22Rv1 (cell line): ENCODE data around the gene NOXA1.

Experiments
- H3K27ac ChIP-seq: fragments of 450-650 bp; 2 replicates; pipeline ENCODE4 v1.5.1; 2017
- ZFX ChIP-seq: fragments of 450-650 bp; IDR thresholded peaks from 2 replicates; pipeline ENCODE4 v1.6.1; 2017; ENCODE audit warnings: antibody characterized with exemption, borderline replicate concordance
- TF ChIP-seq, protein P1 (sequence below): fragments of 450-650 bp; IDR thresholded peaks from 2 replicates; pipeline ENCODE4 v1.5.1; 2017; ENCODE audit warnings: mild to moderate bottlenecking

Gene NOXA1

DNA sequence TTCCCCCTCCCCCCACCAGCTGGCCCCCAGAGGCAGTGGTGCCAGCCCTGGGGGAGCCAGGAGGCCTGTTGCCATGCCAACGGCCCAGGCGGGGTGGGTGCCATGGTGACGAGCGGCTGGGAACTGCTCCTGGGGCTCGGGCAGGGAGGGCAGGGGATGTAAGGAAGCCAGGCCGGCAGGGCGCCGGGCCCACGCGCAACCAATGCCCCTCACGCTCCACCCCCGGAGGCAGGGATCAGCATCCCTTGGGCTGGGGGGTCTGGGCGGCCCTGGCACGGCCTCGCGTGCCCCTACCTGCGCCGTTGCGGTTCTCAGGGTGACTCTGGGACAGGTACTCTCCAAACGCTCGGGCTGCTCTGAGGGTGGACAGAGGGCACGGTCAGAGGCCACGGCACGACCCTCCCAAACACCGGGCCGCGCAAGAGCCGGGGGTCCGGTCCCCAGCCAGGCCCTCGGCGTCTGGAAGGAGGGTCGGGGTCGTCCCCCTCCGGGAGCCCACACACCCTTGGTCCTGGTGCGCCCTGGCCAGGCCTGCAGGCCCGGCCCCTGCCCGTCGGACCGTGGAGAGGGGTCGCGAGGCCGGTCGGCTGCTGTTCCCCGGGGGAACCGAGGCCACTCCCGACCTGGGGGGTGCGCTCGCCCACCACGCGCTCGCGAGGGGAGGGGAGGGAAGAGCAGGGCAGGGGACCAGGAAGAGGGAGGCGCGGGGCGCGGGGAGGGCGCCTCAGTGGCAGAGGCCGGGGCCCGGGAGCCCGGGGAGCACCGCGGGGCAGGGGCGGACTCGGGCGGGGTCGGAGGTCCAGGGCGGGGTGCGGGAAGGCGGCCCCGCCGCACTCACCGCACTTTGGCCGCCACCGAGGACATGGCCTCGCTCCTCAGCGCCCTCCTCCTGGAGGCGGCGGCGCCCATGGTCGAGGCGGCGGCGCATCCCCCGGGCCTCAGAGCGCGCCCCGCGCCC lies 35.3 kb downstream of the NOXA1 start:
- no peak for TF ChIP-seq ZFX
- TF ChIP-seq, protein P1, sequence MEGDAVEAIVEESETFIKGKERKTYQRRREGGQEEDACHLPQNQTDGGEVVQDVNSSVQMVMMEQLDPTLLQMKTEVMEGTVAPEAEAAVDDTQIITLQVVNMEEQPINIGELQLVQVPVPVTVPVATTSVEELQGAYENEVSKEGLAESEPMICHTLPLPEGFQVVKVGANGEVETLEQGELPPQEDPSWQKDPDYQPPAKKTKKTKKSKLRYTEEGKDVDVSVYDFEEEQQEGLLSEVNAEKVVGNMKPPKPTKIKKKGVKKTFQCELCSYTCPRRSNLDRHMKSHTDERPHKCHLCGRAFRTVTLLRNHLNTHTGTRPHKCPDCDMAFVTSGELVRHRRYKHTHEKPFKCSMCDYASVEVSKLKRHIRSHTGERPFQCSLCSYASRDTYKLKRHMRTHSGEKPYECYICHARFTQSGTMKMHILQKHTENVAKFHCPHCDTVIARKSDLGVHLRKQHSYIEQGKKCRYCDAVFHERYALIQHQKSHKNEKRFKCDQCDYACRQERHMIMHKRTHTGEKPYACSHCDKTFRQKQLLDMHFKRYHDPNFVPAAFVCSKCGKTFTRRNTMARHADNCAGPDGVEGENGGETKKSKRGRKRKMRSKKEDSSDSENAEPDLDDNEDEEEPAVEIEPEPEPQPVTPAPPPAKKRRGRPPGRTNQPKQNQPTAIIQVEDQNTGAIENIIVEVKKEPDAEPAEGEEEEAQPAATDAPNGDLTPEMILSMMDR = no peak
- peak overlapping the region; percentile 56 for H3K27ac ChIP-seq

DNA sequence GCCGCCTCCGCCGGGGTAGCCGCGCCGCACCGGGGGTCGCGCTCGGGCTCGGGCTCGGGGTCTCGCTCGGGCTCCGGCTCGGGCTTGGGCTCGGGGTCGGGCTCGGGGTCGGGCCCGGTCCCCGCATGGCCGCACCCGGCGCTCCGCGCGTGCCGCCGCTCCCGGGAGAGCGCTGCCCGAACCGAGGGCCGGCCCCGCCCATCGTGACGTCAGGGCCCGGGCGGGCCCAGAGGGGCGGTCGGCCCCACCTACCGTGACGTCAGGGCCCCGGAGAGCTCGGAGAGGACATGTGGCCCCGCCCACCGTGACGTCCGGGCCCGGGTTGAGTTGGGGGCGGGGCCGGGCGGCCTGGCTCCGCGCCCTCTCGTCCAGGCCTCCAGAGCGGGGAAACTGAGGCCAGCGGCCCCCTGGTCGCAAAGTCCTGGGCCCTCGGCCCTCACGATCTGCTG lies 36.0 kb downstream of the NOXA1 start, which contains the start of gene NSMF:
TSS of gene NSMF (minus strand) at position 183 of the 449 bp plus-strand sequence. CDS start 232 bp downstream, outside the sequence.
- TF ChIP-seq, protein P1 = no peak
- no peak for TF ChIP-seq ZFX
- H3K27ac ChIP-seq = peak within 1 kb of the TSS; percentile 56

DNA sequence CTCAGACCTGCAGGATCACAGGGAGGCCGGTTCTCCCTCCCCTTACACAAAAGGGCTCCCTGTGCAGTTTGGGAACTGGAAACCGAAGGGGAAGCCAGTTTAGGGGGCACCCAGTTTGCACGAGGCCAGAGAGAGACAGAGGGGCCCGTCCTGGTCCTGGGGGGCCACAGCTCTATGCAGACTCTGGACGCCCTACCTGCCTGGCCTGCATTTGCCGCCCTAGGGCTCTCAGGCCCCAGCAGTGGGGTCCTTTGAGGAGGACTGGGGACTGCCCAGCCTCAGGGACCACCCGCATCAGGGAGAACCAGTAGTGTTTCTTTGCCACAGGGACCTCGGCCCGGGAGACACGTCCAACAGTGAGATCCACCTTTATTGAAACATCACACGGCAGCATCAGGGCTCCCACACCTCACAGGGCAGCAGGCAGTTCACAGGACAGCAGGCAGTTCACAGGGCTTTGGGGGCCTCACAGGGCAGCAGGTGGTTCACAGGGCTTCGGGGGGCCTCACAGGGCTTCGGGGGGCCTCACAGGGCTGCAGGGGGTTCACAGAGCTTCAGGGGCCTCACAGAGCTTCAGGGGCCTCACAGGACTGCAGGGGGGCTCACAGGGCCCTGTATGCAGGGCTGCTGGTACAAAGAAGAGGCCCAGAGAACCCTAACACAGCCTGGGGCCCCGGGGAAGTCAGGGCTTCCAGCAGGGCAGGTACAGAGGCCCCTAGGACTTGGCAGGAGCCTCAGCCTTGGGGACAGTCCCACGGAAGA lies 36.6 kb downstream of the NOXA1 start:
- H3K27ac ChIP-seq = peak overlapping the region; percentile 56; the same call in 1 of the 2 replicates

DNA sequence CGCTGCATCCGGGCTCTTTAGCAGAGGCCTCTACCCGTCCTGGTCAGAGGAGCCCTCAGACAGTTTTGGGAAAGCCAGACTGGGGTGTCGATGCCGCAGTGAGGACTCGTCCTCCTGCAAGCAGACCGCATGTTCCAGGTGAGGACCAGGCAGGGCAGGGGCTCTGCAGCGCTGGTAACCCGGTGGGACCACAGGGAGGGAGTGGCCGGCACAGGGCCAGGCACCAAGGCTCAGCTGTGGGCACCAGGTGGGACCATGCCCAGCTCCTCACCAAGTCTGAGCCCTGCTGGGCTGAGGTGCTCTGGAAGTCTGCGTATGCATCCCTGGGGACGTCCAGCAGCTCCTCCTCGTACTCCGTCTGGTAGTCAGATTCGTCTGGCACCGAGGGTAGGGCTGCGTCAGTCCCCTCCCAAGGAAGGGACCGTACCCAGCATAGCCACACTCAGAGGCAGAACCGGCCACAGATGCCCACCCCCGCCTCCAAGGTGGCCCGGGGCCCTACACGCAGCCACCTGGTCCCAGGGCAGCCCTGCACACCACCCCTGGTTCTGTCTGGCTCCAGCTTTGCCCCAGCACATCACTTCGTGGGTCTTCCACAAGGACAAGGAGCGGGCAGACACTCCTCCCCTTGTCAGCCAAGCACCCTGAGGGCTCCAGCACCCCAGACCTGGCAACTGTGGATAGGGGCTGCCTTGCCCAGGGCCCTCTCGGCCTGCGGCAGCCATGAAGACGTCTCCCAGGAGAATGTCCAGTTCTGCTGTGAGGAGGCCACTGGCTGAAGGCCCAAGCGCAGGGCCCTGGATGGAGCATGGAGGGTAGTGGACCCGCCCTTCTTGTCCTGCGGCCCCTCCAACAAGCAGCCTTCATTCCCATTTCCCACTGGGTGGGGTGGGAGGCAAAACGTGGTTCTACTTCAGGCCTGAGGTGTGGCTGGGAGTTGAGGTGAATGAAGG lies 37.4 kb downstream of the NOXA1 start:
- no peak overlapping the region for H3K27ac ChIP-seq
- no peak for TF ChIP-seq ZFX
- TF ChIP-seq, protein P1 = no peak

More for the DNA sequence above, 36.6 kb downstream of the NOXA1 start:
- TF ChIP-seq, protein P1 = no peak
- no peak for TF ChIP-seq ZFX

DNA sequence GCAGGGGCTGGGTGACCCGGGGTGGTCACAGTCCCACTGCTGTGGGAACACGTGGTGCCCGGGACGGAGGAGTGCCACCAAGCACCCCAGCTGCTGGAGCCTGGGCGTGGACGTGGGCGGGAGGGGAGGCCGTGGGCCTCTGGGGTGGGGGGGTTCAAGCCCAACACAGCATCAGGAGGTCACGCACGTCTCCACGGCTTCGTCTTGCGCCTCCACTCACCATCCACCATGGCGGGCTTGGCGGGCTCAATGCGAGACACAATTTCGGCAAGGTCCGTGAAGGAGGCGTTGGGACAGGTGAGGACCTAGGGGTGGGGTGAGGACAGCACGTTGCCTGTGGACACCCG lies 38.1 kb downstream of the NOXA1 start:
- H3K27ac ChIP-seq = no peak overlapping the region
- no peak for TF ChIP-seq ZFX
- TF ChIP-seq, protein P1 = no peak

DNA sequence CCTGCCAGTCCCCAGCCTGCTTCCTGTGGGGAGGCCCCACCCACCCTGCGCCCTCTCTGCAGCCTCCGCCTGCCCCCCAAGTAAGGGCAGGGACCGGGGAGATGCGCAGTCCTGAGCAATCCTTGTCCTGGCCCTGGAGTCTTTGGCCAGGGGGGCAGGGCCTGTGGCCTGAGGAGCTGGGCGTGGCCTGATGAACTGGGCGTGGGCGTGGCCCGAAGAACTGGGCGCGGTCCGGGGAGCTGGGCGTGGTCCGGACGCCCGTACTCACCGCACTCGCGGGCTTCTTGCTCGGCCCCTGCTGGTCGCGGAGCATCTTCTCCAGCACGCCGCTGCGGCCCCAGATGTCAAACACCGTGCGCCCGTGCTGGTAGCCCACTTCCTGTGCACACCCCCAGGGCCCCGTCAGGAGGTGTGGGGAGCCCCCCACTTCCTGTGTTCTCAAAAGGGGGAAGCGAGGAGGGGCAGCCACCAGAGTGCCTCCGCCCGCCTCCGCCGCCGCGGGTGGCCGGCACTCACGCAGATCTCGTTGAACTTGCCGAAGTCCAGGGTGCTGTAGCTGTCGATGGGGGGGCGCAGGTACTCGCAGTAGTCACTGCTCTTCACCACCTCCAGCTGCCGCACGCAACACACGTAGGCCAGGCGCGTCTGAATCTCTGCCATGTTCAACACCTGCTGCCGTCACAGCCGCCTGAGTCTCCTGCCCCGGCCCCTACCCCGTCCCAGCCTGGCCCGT lies 38.6 kb downstream of the NOXA1 start:
- no peak overlapping the region for H3K27ac ChIP-seq
- TF ChIP-seq, protein P1 = peak; percentile 33
- no peak for TF ChIP-seq ZFX
